ENCODE measurements around the gene DDX6.

DNA sequence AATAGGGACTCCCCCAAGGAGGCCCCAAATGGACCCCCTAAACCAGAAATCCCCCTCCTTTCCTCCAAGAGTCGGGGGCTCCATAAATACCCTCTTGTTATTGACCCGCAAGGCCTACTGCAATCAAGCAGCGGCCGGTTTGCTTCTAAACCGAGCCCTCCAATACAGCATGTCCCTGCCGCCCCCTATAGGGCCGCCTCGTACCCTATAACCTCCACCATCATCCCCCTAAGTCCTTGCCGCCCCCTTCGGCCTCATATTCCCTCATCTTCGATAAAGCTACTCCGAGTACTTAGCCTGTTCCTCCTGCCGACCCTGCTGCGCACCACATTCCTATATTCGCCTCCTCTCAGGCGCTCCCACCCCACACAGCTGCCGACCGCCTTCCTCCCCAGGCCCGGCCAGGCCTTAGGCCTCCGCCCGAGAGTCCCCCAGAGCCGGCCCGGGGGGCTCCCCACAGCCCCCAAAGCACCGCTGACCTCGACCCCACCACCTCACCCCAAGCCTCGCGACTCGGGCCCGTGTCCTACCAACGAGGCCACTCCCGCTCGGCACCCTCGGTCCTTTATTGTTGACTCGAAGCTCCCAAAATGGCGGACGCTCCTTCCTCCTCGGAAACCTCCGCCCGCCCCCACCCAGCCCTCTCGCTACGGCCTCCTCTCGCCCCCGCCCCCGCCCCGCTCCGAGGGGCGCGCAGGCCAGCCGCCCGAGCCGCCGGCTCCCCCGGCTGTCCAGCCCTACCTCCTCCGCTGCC, 430 bp downstream of the DDX6 start:
- TF ChIP-seq, protein P1, sequence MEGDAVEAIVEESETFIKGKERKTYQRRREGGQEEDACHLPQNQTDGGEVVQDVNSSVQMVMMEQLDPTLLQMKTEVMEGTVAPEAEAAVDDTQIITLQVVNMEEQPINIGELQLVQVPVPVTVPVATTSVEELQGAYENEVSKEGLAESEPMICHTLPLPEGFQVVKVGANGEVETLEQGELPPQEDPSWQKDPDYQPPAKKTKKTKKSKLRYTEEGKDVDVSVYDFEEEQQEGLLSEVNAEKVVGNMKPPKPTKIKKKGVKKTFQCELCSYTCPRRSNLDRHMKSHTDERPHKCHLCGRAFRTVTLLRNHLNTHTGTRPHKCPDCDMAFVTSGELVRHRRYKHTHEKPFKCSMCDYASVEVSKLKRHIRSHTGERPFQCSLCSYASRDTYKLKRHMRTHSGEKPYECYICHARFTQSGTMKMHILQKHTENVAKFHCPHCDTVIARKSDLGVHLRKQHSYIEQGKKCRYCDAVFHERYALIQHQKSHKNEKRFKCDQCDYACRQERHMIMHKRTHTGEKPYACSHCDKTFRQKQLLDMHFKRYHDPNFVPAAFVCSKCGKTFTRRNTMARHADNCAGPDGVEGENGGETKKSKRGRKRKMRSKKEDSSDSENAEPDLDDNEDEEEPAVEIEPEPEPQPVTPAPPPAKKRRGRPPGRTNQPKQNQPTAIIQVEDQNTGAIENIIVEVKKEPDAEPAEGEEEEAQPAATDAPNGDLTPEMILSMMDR (IDR thresholded peaks at IDR 0.05): peak in 4 of 6 experiments; percentile 10 to 40 (median 32)
- TF ChIP-seq POLR2A (IDR thresholded peaks at IDR 0.05): no peak

Data from thyroid gland (tissue), 4 donors.